NCI-H460 (cell line): ENCODE results near the gene LTBP1. TPM values are rescaled to one million over a fixed set of nuclear protein-coding genes. Genes with fewer than 3 reads are reported as not detected.

Experiments used
- DNase-seq: peaks from one replicate; pipeline ENCODE4 v3.0.0-alpha.2; 2016; ENCODE audit warnings: low read depth; ENCODE audit errors: extremely low read depth
- total RNA-seq: library from RNA; depleted of rRNA; stranded (reverse); fragments of >200 nt; shearing (Covaris generic); gene quantifications from 2 replicates; pipeline ENCODE4 v1.2.3, GENCODE V29; 2014

LTBP1 gene
- total RNA-seq, 1 experiment from 2014 or later, result 1.2 TPM

DNA sequence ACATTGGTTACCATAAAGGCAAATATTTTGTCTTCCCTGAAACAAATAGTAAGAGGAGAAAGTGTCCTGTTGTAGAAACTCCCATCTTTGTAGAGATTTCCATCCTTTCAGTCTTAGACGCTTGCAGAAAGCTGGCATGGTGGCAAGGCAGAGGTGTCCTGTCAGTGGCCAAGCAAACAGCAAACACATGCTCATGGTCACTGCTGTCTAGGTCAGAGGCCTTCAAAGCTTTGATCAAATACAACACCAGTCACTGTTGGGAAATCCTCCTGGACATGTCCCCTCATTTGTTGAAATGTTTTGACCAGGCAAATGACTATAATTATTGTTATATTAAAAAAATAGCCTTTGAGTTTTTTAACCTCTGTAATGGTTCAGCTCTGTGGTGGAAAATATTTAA is 55.1 kb downstream of the LTBP1 start:
- DNase-seq, result no peak

DNA sequence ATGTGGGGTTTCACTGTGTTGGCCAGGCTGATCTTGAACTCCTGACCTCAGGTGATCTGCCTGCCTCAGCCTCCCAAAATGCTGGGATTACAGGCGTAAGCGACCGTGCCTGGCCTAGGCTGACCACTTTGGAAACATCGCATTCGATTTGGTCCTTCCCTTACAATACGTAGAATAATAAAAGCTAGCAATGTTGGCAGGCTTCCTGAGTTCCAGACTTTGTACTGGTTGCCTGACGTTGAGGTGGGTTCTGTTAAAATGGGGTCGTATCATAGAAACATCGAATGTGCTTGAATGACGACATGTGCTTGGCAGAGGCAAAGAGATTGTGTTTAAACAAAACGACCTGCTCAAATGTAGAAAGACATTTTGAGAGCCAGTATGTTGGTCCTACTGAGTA is 56.1 kb downstream of the LTBP1 start:
- DNase-seq, result no peak

DNA sequence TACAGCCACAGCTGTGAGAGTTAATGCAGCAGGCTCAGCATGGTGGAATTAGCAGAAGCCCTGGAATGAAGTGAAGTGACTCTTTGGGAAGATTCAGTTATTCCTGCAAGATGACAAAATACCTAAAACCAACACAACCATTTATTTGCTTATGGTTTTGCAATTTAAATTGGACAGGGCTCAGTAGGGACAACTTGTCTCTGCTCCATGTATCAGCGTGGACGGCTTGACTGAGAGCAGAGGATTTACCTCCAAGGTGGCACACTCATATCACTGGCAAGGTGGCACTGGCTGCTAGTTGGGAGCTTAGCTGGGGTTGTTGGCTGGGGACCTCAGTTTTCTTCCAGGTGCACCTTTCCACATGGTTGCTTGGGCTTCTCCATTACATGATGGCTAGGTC is 58.3 kb downstream of the LTBP1 start:
- no peak for DNase-seq

DNA sequence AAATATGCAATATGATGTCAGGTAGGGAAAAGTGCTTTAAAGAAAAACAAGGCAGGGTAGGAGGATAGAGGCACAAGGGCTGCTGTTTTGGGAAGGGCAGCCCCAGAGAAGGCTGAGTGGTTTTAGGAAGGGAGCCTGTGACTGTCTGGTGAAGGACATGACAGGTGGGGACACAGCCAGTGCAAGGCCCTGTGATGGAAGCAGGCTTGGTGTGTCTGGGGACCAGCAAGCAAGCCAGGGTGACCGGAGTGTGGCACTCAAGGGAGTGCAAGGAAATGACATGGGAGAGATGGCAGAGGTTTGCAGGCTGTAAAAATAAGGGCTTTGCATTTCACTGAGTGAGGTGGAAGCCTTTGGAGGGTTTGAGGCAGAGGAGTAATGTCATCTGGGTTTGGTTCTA is 62.0 kb downstream of the LTBP1 start:
- DNase-seq, result no peak

DNA sequence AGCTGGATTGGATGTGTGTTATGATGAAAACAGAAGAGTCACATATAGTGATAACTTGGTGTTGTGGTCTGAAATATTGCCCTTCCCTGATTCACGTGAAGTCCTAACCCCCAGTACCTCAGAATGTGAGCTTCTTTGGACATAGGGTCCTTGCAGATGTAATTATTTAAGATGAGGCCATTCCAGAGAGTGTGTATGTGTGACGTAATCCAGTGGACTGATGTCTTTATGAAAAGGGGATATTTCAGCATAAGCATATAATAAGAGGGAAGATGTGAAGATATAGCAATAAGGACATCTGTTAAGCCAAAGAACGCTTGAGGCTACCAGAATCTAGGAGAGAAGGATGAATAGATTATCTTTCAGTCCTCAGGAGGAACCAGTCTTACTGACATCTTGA is 62.5 kb downstream of the LTBP1 start:
- DNase-seq, result no peak

DNA sequence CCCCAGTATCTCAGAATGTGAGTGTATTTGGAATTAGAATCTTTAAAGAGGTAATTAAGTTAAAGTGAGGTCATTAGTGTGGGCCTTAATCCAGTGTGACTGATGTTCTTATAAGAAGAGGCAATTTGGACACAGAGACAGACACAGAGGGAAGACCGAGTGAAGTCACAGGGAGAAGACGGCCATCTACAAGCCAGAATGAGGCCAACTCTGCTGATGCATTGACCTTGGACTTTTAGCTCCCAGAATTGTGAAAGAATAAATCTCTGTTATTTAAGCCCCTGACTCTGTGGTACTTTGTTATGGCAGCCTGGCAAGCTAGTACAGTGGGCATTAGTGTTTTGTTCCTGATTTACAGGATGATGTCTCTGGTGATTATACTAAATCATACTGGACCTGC is 64.6 kb downstream of the LTBP1 start:
- DNase-seq, result no peak

DNA sequence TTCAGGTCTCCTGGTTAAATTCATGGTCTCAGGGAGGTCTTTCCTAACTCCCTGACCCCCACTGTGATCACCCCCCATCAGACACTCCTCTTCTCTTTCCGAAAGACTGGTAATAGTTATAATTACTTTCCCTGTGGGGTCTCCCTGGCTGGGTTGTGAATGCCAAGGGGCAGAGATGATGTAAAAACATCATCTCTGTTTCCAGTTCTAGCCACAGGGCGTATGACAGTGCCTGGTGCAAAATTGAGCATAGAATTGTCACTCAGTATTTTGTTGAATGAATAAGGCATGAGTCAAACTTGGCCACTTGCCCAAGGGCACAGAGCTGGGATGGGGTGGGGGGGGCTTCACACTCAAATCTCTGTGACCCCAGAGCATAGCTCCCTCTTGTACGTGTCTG is 65.2 kb downstream of the LTBP1 start:
- DNase-seq, result no peak

DNA sequence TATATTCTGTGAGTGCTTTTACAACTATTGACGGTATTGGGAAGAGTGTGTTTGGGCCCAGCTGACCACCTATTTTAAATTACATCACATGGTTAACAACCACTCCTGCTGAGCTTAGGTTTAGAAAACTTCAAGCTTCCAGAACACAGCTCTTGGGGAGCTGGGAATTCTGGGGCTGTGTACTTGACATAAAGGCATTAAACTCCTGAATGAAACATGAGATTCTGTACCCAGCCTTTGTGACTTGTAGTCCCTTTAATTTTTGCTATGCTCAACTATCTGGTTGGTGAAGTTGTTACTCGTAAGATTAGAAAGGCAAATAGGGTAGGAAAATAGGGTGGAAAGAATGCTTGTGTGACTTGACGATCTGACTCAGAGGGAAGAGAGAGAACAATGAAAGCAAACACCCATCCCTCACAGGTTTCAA is 66.9 kb downstream of the LTBP1 start:
- DNase-seq, result no peak

DNA sequence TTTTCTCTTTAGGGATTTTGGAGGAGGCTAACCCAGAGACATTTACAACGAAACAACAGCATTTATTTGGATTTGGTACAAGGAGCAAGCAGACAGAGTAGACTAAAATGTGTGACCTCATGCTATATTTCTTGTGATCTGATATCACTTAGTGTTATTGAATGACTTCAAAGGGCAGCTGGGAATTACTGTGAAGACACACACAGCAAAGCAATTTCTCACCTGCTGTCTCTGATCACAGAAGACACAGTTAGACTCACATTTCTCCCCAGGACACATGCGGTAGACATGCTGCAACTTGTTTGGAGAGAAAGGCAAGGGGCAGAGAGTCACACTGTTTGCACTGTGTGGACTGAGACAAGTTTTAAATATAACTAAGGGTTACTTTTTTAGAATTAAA is 67.5 kb downstream of the LTBP1 start:
- DNase-seq, result no peak

DNA sequence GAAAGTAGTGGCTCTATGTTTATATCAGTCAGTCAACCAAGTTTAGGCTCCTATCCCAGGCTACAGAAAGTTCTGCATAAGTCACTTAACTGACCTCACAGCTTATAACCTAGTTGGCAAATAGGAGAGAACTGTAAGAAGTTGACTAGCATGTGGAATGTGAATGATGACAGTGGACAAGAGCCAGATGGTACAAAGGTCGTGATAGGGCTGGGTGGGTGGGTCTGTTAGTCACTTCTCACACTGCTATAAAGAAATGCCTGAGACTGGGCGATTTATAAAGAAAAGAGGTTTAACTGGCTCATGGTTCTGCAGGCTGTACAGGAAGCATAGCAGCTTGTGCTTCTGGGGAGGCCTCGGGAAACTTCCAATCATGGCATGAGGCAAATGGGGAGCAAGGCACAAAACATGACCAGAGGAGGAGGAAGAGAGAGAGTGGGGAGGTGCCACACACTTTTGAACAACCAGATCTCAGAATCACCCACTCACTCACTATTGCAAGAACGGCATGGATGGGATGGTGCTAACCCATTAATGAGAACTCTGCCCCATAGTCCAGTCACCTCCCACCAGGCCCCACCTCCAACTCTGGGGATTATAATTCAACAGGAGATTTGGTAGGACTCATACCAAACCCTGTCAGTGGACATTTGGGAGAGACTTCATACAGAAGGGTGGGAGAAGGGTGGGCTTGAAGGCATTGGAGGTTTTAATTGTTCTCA is 68.8 kb downstream of the LTBP1 start:
- peak; percentile 64 for DNase-seq

DNA sequence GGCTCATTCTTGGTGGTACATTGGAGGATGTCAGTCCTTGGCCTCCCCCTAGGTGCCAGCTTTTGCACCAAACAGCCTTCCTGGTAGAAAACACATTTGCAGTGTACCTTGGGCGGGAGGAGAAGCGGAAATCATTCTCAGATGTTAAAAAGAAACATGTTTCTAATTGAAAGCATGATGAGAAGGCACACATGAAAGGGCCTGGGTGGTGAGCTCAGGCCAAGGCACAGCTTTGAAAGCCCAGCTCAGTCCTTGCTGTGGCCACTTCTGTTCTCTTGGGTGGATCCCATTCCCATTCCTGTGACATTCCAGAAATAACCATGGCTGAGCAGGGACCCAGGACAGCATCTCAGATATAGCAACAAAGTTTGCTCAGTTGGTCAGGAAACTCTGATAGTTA is 71.5 kb downstream of the LTBP1 start:
- no peak for DNase-seq

DNA sequence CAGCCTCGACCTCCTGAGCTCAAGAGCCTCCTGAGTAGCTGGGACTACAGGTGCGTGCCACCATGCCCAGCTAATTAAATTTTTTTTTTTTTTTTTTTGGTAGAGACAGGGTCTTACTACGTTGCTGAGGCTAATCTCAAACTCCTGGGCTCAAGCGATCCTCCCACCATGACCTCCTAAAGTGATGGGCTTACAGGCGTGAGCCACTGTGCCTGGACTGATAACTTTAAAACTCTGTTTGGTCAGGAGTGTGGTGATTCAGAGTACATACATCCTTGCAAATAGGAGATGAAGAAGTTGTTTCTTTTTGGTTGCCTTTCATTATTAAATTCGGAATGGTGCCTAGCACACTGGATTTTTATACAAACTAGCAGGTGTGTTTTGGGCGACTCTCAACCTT is 73.0 kb downstream of the LTBP1 start:
- DNase-seq, result no peak

DNA sequence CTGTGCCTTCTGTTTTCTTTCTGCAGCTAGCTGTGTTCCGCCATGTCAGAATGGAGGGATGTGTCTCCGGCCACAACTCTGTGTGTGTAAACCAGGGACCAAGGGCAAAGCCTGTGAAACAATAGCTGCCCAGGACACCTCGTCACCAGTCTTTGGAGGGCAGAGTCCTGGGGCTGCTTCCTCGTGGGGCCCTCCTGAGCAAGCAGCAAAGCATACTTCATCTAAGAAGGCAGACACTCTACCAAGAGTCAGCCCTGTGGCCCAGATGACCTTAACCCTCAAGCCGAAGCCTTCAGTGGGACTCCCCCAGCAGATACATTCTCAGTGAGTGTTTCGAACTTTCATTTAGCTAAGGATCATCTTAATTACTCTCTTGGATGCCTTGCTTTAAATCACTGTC is 74.1 kb downstream of the LTBP1 start:
- DNase-seq, result no peak

DNA sequence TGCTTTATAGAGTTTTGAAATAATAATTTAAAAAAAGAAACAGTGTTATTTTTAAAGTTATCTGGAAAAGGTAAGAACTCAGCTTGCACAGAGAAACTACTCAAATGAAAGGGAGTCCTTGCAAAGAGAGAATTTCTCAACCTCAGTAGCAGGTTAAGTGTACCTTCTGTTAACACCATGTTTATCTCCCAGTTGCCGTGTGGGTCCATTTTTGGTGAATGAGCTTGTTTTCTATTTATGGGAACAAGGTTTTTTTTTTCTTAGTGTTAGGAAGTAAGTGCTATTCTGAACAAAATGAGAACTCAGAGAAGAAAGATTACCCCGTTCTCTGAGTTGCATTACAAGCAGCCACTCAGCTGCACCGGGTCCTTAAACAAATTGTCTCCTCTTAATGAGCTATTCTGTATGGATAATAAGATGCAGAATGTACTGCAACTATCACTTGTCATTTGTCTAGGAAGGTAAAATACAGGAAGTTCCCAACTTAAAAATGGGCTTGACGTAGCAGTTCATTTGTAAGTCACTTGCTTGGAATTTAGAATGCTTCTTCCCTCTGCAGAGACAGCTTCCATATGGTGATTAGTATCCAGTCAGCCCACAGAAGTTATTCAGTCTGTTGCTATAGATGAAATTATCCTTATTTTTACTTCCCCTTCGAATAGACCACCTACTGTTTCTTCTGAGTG is 74.9 kb downstream of the LTBP1 start:
- no peak for DNase-seq

DNA sequence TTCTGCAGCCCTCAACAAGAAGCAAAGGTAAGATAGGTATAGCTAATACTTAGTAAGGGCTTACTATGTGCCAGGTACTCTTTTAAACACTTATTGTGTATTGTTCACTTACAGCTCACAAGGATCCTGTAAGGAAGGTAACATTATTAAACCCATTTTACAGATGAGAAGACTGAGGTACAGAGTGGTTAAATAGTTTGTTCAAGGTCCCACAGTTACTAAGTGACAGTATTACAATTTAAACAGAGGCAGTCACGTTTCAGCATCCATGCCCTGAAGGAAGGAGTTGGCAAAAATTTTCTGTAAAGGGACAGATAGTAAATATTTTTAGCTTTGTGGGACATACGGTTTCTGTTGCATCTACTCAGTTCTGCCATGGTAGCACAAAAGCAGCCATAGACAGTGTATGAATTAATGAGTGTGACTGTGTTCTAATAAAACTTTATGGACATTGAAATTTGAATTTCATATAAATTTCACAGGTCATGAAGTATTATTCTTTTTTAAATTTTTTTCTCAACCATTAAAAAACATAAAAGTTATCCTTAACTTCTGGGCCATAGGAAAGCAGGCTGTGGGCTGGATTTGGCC is 75.7 kb downstream of the LTBP1 start:
- no peak for DNase-seq

DNA sequence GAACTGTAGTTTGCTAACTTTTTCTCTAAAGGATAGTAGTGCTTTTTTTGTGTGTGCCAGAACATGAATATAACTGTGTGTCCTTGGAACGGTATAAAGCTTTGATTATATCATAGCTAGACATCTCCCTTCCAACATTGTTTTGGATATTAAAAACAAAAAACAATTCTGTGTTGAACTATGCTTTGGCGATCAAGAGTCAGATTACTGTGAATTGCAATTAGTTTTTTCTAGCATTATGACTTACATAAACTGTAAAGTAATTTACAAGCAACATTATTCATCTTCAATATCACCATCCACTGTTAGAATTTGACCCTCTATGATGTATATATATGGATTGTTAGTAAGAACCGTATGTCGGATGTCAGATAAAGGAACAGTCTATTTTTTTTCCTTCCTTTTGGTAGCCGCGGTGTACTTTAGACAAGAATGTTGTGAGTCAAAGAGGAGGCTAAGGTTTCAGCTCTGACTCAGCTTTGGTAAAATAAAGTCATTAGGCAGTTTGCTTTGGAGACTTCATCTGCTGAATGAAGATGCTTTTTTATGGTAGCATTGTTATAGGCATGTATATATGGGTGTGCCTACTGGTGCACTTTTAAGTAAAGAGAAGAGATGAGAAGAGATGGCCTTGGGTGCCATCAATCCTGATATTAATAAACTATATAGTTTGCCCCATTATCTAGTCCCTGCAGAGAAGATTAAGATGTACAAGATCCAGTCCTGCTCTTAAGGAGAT is 76.4 kb downstream of the LTBP1 start:
- peak; percentile 53 for DNase-seq

DNA sequence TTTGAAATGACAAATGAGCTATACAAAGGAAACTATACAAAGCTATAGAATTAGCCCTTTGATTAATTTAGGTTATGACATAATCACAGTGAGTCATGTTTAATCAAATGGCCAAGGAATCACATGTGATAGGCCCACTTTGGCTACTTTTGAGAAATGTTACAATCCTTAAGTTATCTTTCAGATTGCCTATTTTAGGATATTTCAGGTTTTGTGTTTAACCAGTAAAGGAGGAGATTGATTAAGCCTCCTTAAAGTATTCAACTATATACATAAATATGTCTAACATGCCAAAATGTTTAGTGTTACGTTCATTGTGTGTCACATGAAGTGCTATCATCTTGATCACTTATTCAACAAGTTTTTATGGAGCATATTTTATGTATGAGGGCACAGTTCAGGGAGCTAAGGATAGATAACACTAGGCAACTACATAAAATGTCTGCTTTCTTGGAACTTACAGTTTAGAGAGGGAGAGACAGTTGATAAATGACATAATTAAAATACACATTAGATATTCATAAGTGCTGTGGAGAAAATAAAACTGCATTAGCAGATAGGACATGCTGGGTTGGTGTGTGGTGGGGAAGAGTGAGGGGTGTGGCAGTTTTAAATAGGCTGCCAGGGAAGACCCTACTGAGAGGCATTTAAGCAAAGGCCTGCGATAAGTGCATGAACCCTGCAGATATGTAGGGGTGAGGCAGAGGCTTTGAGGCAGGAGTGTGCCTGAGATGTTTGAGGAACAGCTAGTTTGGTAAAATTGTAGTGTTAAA is 77.2 kb downstream of the LTBP1 start:
- no peak for DNase-seq

DNA sequence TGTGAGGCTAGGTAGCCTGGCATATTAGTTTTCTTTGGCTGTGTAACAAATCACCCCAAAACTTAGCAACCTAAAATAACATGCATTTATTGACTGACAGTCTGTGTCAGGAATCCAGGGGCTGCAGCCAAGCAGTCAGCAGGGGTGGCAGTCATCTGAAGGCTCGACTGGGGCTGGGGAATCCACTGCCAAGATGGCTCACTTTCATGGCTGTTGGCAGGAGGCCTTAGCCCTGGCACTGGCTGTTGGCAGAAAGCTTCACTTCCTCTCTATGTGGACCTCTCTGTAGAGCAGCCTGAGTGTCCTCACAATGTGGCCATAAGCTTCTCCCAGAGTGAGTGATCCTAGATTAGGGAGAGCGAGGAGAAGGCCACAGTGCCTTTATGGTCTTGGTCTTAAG is 78.0 kb downstream of the LTBP1 start:
- no peak for DNase-seq

DNA sequence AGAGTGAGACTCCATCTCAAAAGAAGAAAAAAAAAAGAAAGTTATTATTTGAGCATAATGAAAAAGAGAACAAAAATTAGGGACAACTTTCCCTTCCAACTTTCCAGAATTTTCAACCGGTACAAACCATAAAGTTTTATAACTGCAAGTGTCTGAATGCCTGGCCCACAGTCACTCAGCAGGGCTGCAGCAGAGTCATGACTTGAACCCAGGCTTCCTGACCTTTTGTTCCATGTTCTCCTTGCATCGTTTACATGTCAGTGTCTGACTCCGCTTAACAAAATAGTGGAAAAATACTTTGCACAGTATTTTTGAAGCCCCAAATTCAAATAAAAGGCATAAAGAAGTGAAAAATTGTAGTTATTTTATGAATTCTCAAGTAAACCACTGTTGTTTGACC is 82.7 kb downstream of the LTBP1 start:
- no peak for DNase-seq

DNA sequence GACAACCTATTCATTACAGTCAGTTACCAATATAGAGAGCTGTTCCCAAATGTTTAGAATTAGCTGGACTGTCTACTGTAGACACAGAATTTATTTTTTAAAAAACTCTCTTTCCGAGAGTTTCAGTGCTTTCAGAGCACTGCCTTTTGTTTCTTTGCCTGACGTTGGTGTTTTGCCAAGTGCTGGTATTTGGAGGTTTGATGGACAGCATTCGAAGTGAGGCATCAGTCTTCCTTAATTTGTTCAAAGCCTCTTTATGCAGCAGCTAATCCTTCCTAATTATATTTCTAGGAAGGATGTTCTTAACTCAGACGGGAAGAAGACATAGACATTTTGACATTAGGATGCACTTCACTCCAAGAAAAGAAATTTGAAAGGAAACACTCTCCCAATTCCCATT is 83.2 kb downstream of the LTBP1 start:
- no peak for DNase-seq

DNA sequence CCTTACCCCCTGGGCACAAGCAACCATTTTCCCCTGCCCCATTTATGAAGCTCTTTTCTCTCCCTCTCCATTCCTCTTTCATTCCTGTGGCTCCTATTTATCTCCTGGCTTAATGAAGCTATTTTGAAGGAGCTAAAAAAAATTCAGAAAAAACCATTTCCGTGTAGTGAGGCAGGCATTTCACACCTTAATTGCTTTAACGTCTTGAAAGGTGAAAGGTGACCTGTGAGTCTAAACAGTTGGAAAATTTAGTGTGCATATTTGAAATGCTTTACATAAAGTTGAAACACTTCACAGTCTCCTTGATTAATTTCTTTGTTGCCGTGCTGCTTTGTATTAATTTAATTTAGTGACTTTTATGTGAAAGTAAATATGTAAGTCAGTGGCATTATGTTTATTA is 83.6 kb downstream of the LTBP1 start:
- DNase-seq, result no peak
